ENCODE results near the gene RPS27A.
"Not testable (repeated sequence)": the region's sequence is repeated elsewhere in the genome, so short reads cannot be mapped to it uniquely, and the experiment has no call there.

RPS27A gene

DNA sequence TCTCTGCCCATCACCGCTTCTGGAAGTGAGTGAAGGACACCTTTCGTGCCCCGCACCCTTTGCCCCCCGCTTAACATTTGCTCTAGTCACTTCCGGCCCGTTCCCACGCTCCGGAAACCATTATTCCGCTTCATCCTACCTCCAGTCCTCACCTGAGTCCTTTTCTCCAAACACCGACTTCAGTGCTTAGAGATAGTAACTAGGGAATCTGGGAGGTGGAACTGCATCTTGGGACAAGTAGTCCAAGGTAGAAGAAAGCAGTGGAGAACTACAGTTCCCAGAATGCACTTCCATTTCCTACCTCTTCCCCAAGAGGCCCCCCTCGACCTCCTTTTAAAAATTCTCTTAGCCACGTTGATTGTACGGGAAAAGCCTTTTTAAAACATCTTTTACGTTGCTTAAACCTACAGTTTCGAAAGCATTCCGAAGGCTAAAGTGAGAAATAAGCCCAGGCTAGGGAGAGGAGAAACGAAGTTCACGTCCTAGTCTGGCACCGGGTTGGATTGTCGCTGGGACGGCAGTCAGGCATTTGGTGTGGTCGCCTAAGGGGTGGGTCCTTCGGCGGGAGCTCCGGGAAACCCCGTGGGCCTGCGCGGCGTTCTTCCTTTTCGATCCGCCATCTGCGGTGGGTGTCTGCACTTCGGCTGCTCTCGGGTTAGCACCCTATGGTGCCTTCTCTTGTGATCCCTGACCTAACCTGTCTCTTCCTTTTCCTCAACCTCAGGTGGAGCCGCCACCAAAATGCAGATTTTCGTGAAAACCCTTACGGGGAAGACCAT lies at the start of gene RPS27A, which contains the start of gene CLHC1:
Gene RPS27A (plus strand): TSS at position 605 of the 779 bp plus-strand sequence. CDS start 137 bp downstream, at position 742.
Gene CLHC1 (minus strand): TSS at position 210 of the 779 bp plus-strand sequence. CDS start 9,882 bp downstream, outside the sequence.
- POLR2A ChIA-PET, result interaction anchor here (1.1 kb wide), 1 partner anchor 9 kb away, joined by 7 read pairs; no protein-coding TSS in a partner anchor
- TF ChIP-seq, protein P1, sequence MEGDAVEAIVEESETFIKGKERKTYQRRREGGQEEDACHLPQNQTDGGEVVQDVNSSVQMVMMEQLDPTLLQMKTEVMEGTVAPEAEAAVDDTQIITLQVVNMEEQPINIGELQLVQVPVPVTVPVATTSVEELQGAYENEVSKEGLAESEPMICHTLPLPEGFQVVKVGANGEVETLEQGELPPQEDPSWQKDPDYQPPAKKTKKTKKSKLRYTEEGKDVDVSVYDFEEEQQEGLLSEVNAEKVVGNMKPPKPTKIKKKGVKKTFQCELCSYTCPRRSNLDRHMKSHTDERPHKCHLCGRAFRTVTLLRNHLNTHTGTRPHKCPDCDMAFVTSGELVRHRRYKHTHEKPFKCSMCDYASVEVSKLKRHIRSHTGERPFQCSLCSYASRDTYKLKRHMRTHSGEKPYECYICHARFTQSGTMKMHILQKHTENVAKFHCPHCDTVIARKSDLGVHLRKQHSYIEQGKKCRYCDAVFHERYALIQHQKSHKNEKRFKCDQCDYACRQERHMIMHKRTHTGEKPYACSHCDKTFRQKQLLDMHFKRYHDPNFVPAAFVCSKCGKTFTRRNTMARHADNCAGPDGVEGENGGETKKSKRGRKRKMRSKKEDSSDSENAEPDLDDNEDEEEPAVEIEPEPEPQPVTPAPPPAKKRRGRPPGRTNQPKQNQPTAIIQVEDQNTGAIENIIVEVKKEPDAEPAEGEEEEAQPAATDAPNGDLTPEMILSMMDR (IDR thresholded peaks at IDR 0.05; ENCODE audit: control extremely low read depth, extremely low read depth, low read depth, missing control alignments), result no peak
- DNase-seq (ENCODE audit: extremely low spot score), result peak; percentile 88
- CTCF ChIA-PET, result interaction anchor here (0.6 to 1.0 kb wide), 3 partner anchors 9 to 220 kb away, joined by 3 to 5 read pairs (median 3); no protein-coding TSS in a partner anchor

DNA sequence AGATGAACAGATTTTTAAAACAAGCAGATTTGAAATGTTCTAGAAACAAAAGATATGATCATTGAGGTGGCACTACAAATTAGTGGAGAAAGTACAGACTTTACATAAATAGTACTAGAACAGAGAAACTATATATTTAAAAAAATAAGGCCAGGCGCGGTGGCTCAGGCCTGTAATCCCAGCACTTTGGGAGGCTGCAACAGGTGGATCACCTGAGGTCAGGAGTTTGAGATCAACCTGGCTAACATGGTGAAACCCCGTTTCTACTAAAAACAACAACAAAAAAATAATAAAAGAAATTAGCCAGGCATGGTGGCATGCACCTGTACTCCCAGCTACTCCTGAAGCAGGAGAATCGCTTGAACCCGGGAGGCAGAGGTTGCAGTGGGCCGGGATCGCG lies 45.7 kb upstream of the RPS27A start:
- CTCF ChIA-PET, result interaction anchor here (0.9 to 17.6 kb wide), 3 partner anchors 14 to 36 kb away, joined by 3 to 137 read pairs (median 3); no protein-coding TSS in a partner anchor
- POLR2A ChIA-PET, result not testable (repeated sequence)

DNA sequence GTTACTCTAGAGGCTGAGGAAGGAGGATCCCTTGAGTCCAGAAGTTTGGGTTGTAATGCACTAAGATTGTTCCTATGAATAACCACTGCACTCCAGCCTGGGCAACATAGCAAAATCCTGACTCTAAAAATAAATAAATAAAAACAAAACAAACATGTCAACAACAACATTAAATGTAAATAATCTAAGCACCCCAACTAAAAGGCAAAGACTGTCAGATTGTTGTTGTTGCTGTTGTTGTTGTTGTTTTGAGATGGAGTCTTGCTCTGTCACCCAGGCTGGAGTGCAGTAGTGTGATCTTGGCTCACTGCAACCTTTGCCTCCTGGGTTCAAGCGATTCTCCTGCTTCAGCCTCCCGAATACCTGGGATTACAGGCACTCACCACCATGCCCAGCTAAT lies 40.6 kb upstream of the RPS27A start:
- CTCF ChIA-PET, result interaction anchor here (17.6 kb wide), 1 partner anchor 19 kb away, joined by 137 read pairs; no protein-coding TSS in a partner anchor
- DNase-seq (ENCODE audit: extremely low spot score); POLR2A ChIA-PET: not testable (repeated sequence)

More for the DNA sequence above, 45.7 kb upstream of the RPS27A start:
- not testable (repeated sequence) for DNase-seq (ENCODE audit: extremely low spot score)

DNA sequence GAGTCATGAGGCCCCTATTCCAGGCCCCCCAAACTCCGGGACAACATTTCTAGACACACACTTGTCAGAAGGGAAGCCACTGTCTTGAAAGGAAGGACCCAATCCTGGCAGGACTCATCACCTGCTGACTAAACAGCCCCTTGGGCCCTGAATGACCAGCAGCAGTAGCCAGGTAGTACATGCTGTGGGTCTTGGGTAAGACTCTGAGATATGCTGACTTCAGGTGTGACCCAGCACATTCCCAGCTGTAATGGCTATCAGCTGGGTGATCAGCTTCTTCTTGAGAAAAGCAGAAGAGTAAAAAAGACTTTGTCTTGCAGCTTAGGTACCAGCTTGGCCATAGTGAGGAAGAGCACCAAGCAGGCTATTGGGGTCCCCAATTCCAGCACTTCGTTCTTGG lies 36.0 kb upstream of the RPS27A start:
- POLR2A ChIA-PET, result no interaction called here
- TF ChIP-seq, protein P1 (IDR thresholded peaks at IDR 0.05; ENCODE audit: control extremely low read depth, extremely low read depth, low read depth, missing control alignments), result no peak
- no peak for DNase-seq (ENCODE audit: extremely low spot score)
- CTCF ChIA-PET, result interaction anchor here (1.4 to 2.2 kb wide), 3 partner anchors 11 to 21 kb away, joined by 3 to 6 read pairs (median 4); no protein-coding TSS in a partner anchor

DNA sequence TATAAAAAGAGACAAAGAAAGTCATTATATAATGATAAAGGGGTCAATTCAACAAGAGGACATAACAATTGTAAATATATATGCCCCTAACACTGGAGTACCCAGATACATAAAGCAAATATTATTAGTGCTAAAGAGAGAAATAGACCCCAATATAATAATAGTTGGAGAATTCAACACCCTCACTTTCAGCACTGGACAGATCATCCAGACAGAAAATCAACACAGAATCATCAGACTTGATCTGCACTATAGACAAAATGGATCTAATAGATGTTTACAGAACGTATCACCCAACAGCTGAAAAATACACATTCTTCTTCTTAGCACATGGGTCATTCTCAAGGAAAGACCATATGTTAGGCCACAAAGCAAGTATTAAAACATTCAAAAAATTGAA lies 32.1 kb upstream of the RPS27A start:
- TF ChIP-seq, protein P1 (IDR thresholded peaks at IDR 0.05; ENCODE audit: control extremely low read depth, extremely low read depth, low read depth, missing control alignments), result no peak
- POLR2A ChIA-PET, result no interaction called here
- no peak for DNase-seq (ENCODE audit: extremely low spot score)
- CTCF ChIA-PET, result no interaction called here

DNA sequence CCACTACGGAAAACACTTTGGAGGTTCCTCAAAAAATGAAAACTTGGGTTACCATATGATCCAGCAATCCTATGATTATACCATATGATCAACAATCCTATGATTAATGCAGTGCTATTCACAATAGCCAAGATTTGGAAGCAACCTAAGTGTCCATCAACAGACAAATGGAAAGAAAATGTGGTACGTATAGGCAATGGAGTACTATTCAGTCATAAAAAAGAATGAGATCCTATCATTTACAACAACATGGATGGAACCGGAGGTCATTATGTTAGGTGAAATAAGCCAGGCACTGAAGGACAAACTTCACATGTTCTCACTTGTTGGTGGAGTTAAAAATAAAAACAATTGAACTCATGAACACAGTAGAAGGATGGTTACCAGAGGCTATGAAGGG lies 28.0 kb upstream of the RPS27A start:
- DNase-seq (ENCODE audit: extremely low spot score), result no peak
- TF ChIP-seq, protein P1 (IDR thresholded peaks at IDR 0.05; ENCODE audit: control extremely low read depth, extremely low read depth, low read depth, missing control alignments), result no peak
- CTCF ChIA-PET, result interaction anchor here (2.0 kb wide), 1 partner anchor 11 kb away, joined by 7 read pairs; no protein-coding TSS in a partner anchor
- POLR2A ChIA-PET, result no interaction called here

DNA sequence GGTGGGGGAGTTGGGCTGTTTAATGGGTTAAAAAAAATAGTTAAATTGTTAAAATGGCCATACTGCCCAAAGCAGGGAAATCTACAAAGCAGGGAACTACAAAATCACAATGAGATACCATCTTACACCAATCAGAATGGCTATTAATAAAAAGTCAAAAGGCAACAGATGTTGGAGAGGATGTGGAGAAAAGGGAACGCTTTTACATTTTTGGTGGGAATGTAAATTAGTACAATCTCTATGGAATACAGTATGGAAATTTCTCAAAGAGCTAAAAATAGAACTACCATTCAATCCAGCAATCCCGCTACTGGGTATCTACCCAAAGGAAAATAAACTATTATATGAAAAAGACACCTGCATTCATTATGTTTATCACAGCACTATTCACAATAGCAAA lies 27.5 kb upstream of the RPS27A start:
- DNase-seq (ENCODE audit: extremely low spot score), result no peak
- TF ChIP-seq, protein P1 (IDR thresholded peaks at IDR 0.05; ENCODE audit: control extremely low read depth, extremely low read depth, low read depth, missing control alignments), result no peak
- POLR2A ChIA-PET, result no interaction called here
- CTCF ChIA-PET, result no interaction called here

All from GM10248 (cell line).